NCI-H2196 treated with DMSO at 0.1 percent for 48 hours (cell line): ENCODE results near the gene MIAT.

ENCODE experiments used
- DNase-seq: peaks from one replicate; lab custom pipeline; 2025; ENCODE audit not compliant: unreplicated experiment; lab: John Stamatoyannopoulos, UW

The MIAT gene

DNA sequence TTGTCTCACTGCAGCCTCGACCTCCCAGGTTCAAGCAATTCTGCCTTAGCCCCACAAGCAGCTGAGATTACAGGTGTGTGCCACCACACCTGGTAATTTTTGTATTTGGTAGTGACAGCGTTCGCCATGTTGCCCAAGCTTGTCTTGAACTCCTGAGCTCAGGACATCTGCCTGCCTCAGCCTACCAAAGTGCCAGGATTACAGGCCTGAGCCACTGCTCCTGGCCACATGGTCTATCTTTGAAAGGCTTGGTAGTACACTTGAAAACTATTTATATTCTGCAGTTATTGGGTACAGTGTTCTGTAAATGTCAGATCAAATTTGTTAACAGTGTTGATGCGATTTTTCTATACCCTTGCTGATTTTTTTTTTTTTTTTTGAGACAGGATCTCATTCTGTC lies 26.1 kb upstream of the MIAT start:
- DNase-seq: no peak

DNA sequence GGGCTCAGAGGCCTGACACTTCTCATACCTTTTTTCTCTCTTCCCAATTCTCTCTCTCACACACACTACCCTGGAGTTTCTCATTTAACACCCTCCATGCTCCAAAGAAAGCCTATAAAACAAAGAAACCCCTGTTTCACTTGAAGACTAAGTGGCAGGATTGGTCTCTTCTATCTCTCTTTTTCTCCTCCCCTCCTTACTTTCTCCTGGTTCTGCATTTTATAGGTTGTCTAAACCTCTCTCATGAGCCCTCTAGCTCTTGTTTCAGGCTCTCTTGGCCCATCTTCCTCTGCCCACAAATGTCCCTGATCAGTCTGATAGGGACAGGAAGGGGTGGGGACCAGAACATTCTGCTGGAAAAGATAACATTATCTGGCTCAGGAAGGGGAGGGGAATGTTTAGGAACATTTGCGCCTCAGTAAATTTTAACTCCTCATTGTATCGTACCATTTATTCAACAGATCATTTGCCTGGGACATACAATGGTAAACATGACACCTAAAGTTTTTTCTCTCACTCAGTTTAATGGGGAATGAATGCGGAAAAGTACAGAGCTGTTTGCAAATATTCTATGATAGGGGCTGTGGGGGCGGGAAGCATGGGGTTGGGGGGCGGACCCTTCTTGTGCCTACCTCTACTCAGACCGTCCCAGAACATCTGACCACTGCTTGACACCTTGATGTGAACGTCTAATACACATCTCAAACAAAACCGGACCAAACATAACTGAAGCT lies 24.8 kb upstream of the MIAT start:
- no peak for DNase-seq

DNA sequence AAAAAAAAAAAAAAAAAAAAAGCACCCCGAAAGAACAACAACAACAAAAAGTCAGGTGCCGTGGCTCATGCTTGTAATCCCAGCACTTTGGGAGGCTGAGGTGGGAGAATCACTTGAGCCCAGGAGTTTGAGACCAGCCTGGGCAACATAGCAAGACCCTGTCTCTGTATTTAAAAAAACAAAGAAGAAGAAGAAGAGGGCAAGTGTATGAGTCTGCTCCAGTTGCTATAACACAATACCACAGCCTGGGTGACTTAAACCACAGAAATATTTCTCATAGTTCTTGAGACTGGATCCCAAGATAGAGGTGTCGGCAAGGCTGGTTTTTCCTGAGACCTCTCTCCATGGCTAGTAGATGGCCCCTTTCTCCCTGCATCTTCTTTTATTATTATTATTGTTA lies 23.2 kb upstream of the MIAT start:
- DNase-seq: no peak

DNA sequence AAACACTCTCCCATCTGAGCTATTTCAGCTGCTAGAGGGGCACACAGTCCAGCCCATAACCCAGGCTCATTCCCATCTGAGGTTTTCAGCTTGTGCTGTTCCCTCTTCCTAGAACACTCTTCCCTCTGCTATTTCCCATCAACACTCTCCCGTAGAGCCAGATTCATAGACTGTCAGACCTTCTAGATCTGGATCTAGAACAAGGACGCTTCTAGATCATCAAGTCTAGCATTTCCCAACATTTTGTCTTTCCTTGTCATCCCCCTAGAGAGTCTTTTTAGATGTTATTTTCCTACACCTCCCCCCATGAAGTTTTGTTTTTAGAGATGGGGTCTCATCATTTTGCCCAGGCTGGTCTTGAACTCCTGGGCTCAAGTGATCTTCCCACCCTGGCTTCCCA lies 22.3 kb upstream of the MIAT start:
- DNase-seq: no peak

DNA sequence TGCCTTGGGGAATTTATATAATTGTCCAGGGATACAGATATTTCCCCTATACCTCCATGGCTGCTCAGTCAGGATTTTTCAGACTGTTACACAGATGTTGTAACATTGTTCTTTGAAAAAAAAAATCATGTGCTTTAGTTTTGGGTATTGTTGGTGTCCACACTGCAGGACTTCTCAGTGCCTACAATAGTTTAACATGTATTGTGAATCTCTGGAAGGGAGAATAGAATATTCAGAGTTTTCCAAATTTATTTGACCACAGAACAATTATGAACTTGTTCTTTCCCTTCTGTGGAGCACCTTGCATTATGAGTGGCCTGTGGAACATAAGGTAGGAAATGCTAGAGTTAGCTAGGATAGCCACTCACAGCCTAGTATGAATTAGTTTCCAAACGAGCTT lies 21.1 kb upstream of the MIAT start:
- DNase-seq: no peak

DNA sequence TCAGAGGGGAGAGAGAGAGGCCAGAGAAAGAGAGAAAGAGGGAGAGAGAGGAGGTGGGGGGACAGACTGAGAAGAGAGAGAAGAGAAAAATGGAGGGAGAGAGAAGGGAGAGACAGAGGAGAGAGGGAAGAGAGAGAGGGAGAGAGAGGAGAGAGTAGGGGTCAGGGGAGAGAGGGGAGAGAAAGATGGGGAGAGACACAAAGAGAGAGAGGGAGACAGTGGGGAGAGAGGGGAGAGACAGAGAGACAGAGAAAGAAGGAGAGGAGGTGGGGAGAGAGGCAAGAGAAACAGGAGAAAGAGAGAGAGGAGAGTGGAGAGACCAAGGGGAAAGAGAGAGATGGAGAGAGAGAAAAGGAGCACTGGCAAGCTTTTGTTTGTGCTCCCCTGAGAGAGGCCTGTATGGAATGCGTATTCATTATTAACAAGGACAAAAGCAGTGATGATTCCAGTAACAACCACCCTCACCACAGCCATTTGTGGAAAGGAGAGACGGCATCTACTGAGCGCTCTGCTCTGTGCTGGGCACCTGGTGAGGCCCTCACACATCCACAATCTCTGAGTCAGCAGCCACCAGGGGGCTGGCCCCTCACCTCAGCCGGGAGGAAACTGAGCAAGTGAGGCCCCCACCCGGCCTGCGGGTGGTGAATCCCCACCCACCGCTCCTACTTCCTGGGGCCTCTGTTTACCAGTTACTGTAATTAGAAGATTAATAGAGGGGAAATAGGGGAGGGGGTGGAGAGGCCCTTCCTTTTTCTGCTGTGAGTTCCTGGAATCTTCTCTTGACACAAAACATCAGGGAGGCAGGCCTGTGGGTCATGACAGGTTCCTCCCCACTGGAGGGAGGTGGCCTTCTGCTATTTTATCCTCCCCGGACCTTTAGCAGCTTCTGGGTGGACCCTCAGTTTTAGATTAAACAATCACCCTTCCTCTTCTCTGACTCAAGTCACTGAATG lies 14.6 kb upstream of the MIAT start:
- no peak for DNase-seq

DNA sequence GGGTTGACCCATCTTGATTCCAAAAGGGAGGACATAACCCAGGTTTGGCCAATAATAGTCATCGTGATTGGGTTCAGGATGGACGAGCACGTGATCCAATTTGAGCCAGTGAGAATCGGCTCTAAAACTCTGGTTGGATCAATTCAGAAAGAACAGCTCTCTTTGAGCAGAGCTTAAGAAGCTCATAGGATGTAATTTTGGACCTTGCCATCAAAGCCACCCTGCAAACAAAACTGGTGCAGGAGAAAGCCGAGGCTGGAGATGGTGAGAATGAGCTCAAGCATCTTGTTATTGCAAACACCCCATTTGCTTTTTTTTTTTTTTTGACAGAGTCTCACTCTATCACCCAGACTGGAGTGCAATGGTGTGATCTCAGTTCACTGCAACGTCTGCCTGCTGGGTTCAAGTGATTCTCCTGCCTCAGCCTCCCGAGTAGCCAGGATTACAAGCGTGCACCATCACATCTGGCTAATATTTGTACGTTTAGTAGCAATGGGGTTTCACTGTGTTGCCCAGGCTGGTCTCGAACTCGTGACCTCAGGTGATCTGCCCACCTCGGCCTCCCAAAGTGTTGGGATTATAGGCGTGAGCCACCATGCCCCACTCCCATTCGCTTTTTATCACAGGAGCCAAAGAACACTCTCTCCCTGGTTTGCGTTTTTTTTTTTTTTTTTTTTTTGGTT lies 13.8 kb upstream of the MIAT start:
- DNase-seq: no peak

DNA sequence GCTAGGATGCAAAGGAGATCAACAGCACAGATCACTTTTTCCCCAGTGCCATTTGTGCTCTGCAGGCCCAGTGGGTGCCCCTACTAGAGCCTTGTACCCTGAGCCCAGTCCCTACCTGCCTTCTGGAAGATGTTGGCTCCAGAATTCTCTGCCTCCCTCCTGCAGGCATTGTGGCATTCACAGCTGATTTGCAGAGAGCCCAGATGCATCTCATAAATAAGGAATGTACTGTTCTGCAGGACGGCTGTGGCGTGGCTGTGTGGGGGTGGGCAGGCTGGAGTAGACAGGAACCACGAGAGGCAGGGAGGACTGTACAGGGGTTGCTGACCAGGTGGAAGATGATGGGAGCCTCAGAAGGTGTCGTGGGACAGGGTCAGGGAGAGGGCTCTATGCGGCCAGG lies 11.2 kb upstream of the MIAT start:
- DNase-seq: no peak

DNA sequence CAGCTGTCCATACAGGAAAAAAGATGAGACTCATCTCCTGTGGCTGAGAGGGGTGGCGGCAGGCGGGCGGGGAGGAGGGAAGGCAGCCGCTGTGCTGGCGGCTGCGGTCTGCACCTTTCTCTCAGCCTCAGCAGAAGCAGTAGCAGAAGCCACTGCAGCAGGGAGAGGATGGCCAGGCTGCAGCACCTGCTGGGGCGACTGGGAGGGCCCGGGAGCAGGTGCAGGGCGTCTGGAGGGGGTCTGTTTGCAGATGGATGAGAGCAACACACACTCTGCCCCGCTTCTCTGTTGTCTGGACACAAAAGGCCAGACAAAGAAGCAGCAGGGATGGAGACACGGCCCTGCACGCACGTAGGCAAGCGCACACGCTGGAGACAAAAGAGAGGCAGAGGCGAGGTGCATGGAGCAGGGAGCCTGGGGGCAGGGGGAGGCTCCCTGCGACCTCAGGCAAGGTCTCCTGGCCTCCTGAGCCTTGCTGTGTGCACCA lies 9.3 kb upstream of the MIAT start:
- DNase-seq: peak; percentile 72

DNA sequence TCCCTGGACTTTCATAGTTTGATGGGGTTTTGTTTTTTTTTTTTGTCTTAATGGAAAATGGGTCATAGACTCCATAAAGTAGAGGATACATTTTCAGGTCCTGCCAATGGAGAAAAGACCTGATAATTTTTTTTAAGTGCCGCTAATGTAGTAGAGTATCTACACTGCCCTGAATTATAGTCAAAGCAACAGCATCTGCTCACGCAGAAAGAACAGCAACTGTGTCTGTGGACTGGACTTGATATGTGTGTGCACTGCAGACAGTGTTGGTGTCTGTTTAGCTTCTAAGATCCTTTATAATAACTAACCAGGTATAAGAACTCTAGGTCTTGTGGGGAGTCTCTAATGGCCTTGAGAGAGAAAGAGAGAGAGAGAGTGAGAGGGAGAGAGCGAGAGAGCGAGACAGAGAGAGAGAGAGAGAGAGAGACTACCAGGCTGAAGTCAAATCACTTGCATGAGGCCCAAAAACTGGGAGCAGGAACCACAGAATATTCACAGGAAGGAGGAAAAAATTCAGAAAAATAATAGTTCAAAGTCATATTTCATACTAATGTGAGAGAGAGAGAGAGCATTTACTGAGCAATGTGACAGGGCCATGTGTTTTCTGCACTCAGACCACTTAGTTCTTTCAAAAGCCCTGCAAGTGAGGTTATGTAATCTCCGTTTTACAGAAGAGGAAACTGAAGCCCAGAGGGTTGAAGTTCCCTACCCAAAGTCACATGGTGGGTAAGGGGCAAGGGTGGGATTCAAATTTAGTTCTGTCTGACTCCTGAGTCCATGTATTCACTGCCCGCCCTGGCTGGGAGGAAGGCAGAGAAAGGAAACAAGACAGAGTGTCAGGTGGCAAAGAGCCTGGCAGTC lies 8.6 kb upstream of the MIAT start:
- DNase-seq: no peak

DNA sequence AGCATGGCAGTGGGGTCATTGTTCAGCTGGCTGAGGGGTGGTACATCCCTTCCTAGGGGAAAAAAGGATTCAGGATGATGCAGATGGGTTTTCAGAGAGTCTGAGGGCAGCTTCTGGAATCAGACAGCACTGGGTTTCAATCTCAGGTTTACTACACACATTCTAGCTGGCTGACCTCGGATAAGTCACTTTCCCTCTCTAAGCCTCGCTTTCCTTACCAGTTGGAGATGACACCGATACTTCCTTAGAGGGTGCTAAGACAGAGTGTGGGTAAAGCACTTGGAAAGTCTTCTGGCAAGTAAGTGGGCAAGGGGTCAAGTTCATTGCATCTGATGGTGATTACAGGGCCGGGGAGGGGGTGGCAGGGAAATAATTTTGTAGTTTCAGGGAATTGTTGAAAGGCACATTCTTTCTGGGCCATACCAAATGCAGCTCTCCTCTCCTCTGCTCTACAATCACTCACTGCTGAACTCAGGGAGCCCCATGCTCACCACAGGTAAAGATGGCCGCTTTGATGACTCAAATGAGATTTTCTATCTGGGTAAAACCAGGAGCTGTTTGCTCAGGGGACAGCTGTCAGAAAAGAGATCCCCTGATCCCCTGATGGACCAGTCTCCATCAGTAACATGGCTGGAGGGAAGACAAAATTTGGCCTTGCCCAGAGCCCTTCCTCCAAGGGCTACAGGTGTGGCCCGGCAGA lies 6.5 kb upstream of the MIAT start:
- no peak for DNase-seq

DNA sequence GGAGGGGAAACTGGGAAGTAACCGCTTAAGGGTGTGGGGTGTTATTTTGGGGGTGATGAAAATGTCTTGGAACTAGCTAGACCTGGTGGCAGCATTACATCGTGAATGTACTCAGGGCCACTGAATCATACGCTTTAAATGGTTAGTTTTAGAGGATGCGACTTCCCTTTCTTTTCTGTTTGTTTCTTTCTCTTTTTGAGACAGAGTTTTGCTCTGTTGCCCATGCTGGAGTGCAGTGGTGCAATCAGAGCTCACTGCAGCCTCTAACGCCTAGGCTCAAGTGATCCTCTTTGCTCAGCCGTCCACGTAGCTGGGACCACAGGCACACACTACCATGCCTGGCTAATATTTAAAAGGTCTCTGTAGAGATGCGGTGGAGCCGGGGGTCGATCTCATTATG lies 5.6 kb upstream of the MIAT start:
- DNase-seq: no peak

DNA sequence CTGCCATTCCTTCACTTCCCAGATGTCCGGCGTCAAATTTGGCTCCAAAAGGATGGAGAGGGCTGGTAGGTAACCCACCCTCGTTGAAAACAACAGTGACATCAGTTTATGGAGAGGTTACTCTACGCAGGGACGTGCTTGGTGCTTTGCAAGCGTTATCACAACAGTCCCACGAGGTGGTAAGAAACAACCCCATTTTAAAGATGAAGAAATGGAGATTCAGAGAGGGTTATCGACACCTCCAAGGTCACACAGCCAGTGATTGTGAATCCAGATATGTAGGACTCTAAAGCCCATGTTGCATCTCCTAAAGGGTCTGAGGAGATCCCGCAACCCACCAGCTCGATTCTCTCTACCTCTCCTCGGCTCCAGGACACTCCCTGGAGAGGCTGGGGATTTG lies 773 bp downstream of the MIAT start:
- no peak for DNase-seq

DNA sequence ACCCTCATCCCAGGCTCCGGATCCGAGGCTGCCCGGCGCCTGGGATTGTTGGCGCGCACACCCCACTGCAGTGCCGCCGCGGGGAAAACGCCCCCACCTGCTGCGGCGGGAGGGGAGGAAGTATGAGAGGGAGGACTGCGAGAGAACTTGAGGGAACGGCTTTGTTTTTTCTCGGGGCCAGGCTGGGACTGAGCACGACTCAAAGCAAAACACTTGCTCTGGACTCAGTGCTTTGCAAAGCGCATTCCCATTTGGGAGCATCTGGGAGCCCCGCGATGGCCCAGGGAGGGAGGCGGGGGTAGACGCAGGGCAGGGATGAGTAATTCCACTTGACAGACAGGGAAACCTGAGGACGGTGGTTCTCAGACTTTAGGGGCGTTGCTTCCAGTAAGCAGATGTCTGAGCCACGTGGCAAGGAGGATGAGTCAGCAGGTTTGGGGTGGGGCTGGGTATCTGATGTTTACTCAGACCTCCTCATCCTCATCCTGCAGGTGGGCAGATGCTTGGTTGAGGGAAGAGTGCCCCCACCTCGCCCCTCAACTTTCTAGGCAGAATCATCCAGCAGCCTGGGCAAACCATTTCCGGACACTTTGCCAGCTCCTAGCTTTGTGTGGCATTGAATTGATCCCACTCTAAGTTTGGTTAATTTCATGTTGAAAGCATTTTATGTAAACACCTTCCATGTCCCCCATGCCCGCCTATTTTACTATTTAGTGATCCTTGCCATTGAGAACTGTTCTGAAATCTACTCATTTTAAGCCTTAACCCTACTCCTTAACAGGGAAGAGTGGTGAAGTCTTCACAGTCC lies 1.5 kb downstream of the MIAT start:
- DNase-seq: peak; percentile 52

DNA sequence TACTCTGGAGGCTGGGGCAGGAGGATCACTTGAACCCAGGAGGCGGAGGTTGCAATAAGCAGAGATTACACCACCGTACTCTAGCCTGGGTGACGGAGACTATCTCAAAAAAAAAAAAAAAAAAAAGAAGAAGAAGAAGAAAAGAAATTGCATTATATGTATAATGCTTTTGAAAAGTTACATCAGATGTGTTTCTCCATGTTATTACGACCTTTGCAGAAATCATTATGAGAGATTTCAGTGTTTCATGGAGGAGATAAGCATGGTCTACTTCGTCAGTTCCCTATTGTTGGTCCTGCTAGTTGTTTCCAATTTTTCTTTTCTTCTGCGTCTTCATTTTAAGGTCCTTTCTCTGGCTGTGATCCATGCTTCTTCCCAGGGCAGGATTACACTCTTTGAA lies 3.0 kb downstream of the MIAT start:
- no peak for DNase-seq

DNA sequence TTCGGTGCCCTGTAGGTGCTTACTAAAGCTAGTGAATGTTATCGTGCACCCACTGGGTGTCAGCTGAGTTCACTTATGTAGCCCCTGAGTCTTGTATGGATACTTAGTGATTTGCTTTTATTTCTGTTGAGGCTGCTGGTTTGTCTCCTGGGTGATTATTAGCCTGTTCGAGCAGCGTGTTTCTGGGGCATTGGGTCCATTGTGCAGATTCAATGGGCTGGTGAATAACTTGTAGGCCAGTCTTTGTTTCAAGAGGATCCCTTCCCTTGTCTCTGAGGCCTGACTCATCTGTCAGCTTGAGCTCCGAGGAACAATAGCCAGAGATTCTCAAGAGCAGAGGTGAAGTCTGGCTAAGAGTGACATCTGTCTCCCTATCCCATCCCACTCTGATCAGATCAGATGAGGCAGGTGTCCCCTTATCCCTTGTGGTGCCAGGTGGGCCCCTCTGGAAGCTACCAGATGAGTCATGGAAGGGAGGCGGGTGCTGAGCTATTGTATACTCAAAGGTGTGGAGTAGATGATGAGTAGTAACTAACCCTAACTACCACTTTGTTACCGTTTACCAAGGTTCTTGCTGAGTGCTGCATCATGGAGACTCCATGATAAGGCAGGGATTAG lies 3.7 kb downstream of the MIAT start:
- DNase-seq: no peak

DNA sequence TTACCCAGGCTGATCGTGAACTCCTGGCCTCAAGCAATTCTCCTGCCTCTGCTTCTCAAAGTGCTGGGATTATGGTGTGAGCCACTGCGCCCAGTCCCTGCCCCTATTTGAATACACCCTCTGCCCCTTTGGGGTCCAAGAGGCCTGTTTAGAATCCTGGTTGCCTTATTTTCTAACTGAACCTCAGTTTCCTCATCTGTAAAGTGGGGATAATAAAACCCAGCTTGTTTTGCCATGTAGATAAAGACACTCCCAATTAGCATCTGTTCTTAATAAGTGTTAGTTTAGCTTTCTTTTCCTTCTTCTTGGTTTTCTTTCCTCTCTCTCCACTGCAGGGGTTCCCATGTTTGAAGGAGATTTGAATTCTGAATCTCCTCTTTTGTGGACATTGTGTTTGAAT lies 4.8 kb downstream of the MIAT start:
- DNase-seq: no peak

DNA sequence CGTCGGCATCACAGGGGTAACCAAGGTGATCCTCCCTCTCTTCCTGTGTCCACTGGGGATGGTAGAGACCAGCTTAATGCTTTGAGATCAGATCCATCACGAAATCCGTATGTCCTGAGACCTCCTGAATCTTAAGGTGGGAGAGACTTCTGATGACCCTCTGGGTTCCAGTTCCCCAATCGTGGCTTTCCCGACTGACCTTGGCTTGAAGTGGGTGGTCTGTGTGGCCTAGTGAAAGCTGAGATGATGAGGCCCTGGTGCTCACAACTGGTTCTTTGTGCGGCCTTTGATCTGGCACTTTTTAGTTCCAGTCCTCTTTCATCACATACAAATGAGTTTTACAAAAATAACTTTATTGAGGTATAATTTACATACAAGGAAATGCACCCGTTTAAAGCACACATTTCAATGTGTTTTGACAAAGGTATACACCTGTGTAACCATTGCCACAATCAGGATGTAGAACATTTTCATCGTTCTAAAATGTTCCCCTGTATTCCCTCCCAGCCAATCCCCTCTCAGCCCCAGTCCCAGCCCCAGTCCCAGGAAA lies 6.1 kb downstream of the MIAT start:
- no peak for DNase-seq

DNA sequence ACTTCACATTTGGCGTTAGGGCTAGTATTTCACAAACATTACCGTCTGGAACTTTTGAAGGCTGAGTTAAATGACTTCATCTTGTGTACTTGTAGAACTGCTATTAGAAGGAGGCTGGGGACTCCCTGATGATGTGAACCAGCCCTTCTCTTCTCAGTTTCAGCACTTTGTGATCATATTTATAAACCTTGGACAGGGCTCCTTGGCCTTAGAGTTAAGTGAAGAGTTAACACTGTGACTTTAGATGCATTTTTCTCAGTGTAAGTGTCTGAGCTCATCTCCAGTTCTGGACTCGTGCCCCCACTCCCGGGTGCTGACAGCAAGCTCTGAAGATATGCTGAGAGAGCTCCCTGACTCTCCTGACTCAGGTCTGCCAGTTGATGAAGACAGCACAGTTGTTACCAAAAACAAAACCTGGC lies 8.4 kb downstream of the MIAT start:
- DNase-seq: no peak
